Neuronal stem cell (in vitro differentiated cells): ENCODE measurements around the gene ZNF792.

Experiments
- DNase-seq: peaks from one replicate; pipeline ENCODE4 v3.0.0-alpha.2; 2013; ENCODE audit warnings: low spot score
- H2AFZ ChIP-seq: one replicate; pipeline ENCODE4 v1.6.1; 2013; ENCODE audit warnings: mild to moderate bottlenecking, low read length, inconsistent platforms
- H2AK5ac ChIP-seq: 2 replicates; pipeline ENCODE4 v1.6.1; 2013; ENCODE audit warnings: low read depth, mild to moderate bottlenecking, inconsistent platforms, low read length, moderate library complexity, mixed read lengths
- H2BK120ac ChIP-seq: 2 replicates; pipeline ENCODE4 v1.6.1; 2013; ENCODE audit warnings: low read depth, mild to moderate bottlenecking, inconsistent platforms, low read length, moderate library complexity, mixed read lengths
- H2BK12ac ChIP-seq: one replicate; pipeline ENCODE4 v1.6.1; 2013; ENCODE audit warnings: low read length, inconsistent platforms
- H2BK15ac ChIP-seq: 2 replicates; pipeline ENCODE4 v1.6.1; 2013; ENCODE audit warnings: mild to moderate bottlenecking, low read length, inconsistent platforms, mixed read lengths
- H2BK5ac ChIP-seq: one replicate; pipeline ENCODE4 v1.6.1; 2013; ENCODE audit warnings: inconsistent platforms, mild to moderate bottlenecking, low read length, moderate library complexity
- H3K14ac ChIP-seq: one replicate; pipeline ENCODE4 v1.6.1; 2013; ENCODE audit warnings: low read length, inconsistent platforms
- H3K18ac ChIP-seq: 2 replicates; pipeline ENCODE4 v1.6.1; 2013; ENCODE audit warnings: low read length, inconsistent platforms
- H3K23ac ChIP-seq: 2 replicates; pipeline ENCODE4 v1.6.1; 2013; ENCODE audit warnings: low read depth, mild to moderate bottlenecking, mixed read lengths, low read length, inconsistent platforms; ENCODE audit not compliant: poor library complexity
- H3K27ac ChIP-seq: replicated peaks from 3 replicates; pipeline ENCODE4 v1.5.1; 2013; ENCODE audit warnings: low read length, inconsistent platforms
- H3K27me3 ChIP-seq, 3 experiments: 2 replicates each; pipeline ENCODE4 v1.6.1; 2013; ENCODE audit warnings: low read length in 3 of 3, mild to moderate bottlenecking in 2 of 3, inconsistent platforms in 1 of 3, low read depth in 1 of 3, mixed read lengths in 1 of 3, moderate library complexity in 1 of 3; ENCODE audit not compliant: control insufficient read depth in 3 of 3, insufficient read depth in 3 of 3
- H3K36me3 ChIP-seq, 2 donors: replicated peaks in 1 of 2; 2 replicates each; pipeline ENCODE4 v1.6.1; 2013; ENCODE audit warnings: low read length in 2 of 2; ENCODE audit not compliant: control insufficient read depth in 2 of 2, insufficient read depth in 2 of 2
- H3K4ac ChIP-seq: 2 replicates; pipeline ENCODE4 v1.6.1; 2013; ENCODE audit warnings: inconsistent platforms, mild to moderate bottlenecking, low read length, moderate library complexity
- H3K4me1 ChIP-seq, 2 donors: 1 replicate in 1 of 2; 2 replicates in 1 of 2; pipeline ENCODE4 v1.6.1; 2013; ENCODE audit warnings: low read length in 2 of 2, low read depth in 1 of 2; ENCODE audit not compliant: control insufficient read depth in 2 of 2, insufficient read depth in 1 of 2
- H3K4me2 ChIP-seq: one replicate; pipeline ENCODE4 v1.6.1; 2013; ENCODE audit warnings: mild to moderate bottlenecking, low read length, inconsistent platforms; ENCODE audit not compliant: insufficient read depth, poor library complexity, severe bottlenecking
- H3K4me3 ChIP-seq, 2 donors: 2 replicates each; pipeline ENCODE4 v1.5.1; 2013; ENCODE audit warnings: low read length in 2 of 2, mild to moderate bottlenecking in 2 of 2, inconsistent platforms in 1 of 2, moderate library complexity in 1 of 2
- H3K79me1 ChIP-seq: one replicate; pipeline ENCODE4 v1.6.1; 2013; ENCODE audit warnings: low read depth, mild to moderate bottlenecking, inconsistent platforms, low read length, moderate library complexity
- H3K9ac ChIP-seq: one replicate; pipeline ENCODE4 v1.6.1; 2013; ENCODE audit warnings: mild to moderate bottlenecking, low read depth, low read length, inconsistent platforms; ENCODE audit not compliant: poor library complexity
- H3K9me3 ChIP-seq, 2 donors: replicated peaks in 1 of 2; 2 replicates each; pipeline versions ENCODE3 to v1.6.1; 2013; ENCODE audit warnings: low read length in 2 of 2, mild to moderate bottlenecking in 2 of 2, inconsistent platforms in 1 of 2, low read depth in 1 of 2, mixed read lengths in 1 of 2, moderate library complexity in 1 of 2; ENCODE audit not compliant: control insufficient read depth in 2 of 2, insufficient read depth in 1 of 2
- H4K8ac ChIP-seq: one replicate; pipeline ENCODE4 v1.6.1; 2013; ENCODE audit warnings: low read depth, mild to moderate bottlenecking, inconsistent platforms, low read length, moderate library complexity
- H4K91ac ChIP-seq: one replicate; pipeline ENCODE4 v1.6.1; 2013; ENCODE audit warnings: low read length, low read depth, mild to moderate bottlenecking, inconsistent platforms; ENCODE audit not compliant: poor library complexity
- WGBS, 2 donors: extraction: QIAGEN DNeasy Blood & Tissue Kit; methylation state at CpG; one replicate each; pipeline ENCODE4 v1.1.7; 2013; ENCODE audit warnings: missing lambda C conversion rate in 2 of 2, mixed read lengths in 1 of 2; ENCODE audit not compliant: insufficient read length in 2 of 2, insufficient replicate concordance in 1 of 2; ENCODE audit errors: extremely low coverage in 2 of 2; 5-methylcytosine and 5-hydroxymethylcytosine counted together

Gene ZNF792

GRCh38 chr19:34938886-34939285 lies 25.1 kb downstream of the ZNF792 start:
- H3K4me2 ChIP-seq: no peak overlapping the region
- no peak overlapping the region for H3K14ac ChIP-seq
- no peaks in the 10 kb centered on the region for H3K27me3 ChIP-seq
- WGBS, 2 donors: no CpG with 5 or more reads among the region's 10 CpGs
- H3K4me1 ChIP-seq: no peaks in the 10 kb centered on the region
- peak overlapping the region; percentile 75 for H2BK5ac ChIP-seq
- H3K9ac ChIP-seq: no peak overlapping the region
- no peak overlapping the region for H3K23ac ChIP-seq
- no peak overlapping the region for H2AFZ ChIP-seq
- H2BK120ac ChIP-seq: no peak overlapping the region
- H3K18ac ChIP-seq: no peak overlapping the region
- no peak overlapping the region for H2AK5ac ChIP-seq
- H2BK15ac ChIP-seq: no peak overlapping the region
- H3K9me3 ChIP-seq: peaks cover 13 to 32% of the 10 kb centered on the region in 2 donors
- DNase-seq: no peak
- peaks cover 22 to 44% of the 10 kb centered on the region in 2 donors for H3K36me3 ChIP-seq
- H3K79me1 ChIP-seq: no peaks in the 10 kb centered on the region
- H3K4ac ChIP-seq: no peak overlapping the region
- H4K8ac ChIP-seq: no peak overlapping the region
- no peak overlapping the region for H3K4me3 ChIP-seq
- no peak overlapping the region for H4K91ac ChIP-seq
- H3K27ac ChIP-seq: no peak overlapping the region
- no peak overlapping the region for H2BK12ac ChIP-seq

- Histone ChIP-seq H3K79me1 (no peaks in the 10 kb centered on the region), H3K9ac (no peak overlapping the region), H2BK120ac (no peak overlapping the region), H2BK12ac (no peak overlapping the region), H4K8ac (no peak overlapping the region), H3K23ac (no peak overlapping the region), H2BK15ac (no peak overlapping the region), H2BK5ac (no peak overlapping the region), H3K27me3 (no peaks in the 10 kb centered on the region), H3K14ac (no peak overlapping the region), H2AFZ (no peak overlapping the region), H3K9me3 (peaks cover 3 to 9% of the 10 kb centered on the region in 2 donors), H3K36me3 (peaks cover 21 to 44% of the 10 kb centered on the region in 2 donors), H3K4me1 (no peaks in the 10 kb centered on the region), H4K91ac (no peak overlapping the region), H3K4me3 (no peak overlapping the region), H2AK5ac (no peak overlapping the region), H3K4me2 (no peak overlapping the region), H3K18ac (no peak overlapping the region), H3K27ac (no peak overlapping the region), H3K4ac (no peak overlapping the region)
- no peak for DNase-seq
- no CpG with 5 or more reads among the region's 4 CpGs for WGBS, 2 donors
These were observed 27.8 kb downstream of the ZNF792 start for GRCh38 chr19:34936184-34936583.

DNA sequence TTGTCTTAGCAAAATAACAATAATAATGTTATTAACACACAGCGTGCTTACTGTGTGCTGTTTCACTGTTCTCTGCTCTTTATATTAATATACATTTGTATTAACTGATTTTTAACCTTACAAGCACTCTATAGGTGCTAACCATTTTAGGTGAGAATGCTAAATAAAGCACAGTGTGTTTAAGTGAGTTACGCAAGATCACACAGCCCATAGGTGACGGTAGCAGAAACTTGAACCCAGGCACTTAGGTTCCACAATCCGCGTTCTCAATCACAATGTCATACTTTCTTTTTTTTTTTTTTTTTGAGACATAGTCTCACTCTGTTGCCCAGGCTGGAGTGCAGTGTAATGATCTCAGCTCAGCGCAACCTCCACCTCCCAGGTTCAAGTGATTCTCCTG lies 31.5 kb downstream of the ZNF792 start:
- H2BK15ac ChIP-seq: no peak overlapping the region
- no peak overlapping the region for H4K8ac ChIP-seq
- no peaks in the 10 kb centered on the region for H3K79me1 ChIP-seq
- peaks cover 0 to 4% of the 10 kb centered on the region in 2 donors for H3K9me3 ChIP-seq
- no peak overlapping the region for H2AFZ ChIP-seq
- H3K4me2 ChIP-seq: no peak overlapping the region
- peaks cover 15 to 49% of the 10 kb centered on the region in 2 donors for H3K36me3 ChIP-seq
- H2AK5ac ChIP-seq: no peak overlapping the region
- no peak overlapping the region for H3K4ac ChIP-seq
- no peaks in the 10 kb centered on the region for H3K27me3 ChIP-seq
- H3K14ac ChIP-seq: no peak overlapping the region
- no CpG with 5 or more reads among the region's 6 CpGs for WGBS, 2 donors
- H3K18ac ChIP-seq: no peak overlapping the region
- no peak overlapping the region for H3K27ac ChIP-seq
- H3K4me1 ChIP-seq: no peaks in the 10 kb centered on the region
- no peak for DNase-seq
- no peak overlapping the region for H2BK12ac ChIP-seq
- H3K9ac ChIP-seq: no peak overlapping the region
- no peak overlapping the region for H4K91ac ChIP-seq
- H3K4me3 ChIP-seq: no peak overlapping the region
- H2BK120ac ChIP-seq: no peak overlapping the region
- no peak overlapping the region for H3K23ac ChIP-seq
- no peak overlapping the region for H2BK5ac ChIP-seq

DNA sequence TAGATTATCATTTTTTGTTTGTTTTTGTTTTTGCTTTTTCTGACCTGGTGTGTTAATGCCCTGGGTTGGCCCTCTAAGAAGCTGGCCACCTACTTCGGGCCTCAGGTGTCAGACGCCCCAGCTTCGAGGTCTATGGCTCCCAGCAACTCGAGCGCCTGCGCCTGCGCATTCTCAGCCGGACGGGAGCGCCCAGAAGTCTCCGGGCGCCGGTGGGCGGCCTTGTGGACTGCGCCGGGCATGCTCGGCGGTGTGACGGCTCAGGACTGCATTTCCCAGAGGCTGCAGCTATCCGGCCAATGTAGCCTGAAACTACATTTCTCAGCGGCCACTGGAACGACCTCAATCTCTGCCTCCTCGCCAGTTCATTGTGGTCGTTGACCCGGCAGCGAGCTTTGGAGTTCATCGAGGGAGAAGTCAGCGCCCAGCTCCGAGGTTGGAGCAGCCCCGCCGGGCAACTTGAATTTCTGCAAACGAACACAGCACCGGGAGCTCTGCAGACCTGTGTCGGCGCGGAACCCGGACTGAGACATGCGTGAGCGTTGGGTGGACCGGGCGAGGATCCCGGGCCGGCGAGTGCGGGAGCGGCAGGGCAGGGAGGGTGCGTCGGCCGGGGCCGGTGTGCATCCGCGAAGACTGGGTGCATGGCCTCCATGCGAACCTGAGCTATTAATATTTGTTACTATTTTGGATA lies 37.2 kb downstream of the ZNF792 start, which contains the start of gene ZNF30:
TSS of gene ZNF30 (plus strand) at position 219 of the 691 bp plus-strand sequence. CDS start 3,045 bp downstream, outside the sequence.
- H3K36me3 ChIP-seq: peaks cover 2 to 13% of the 10 kb centered on the region in 2 donors
- no peak within 1 kb of the TSS for H3K4ac ChIP-seq
- H2BK120ac ChIP-seq: no peak within 1 kb of the TSS
- H3K14ac ChIP-seq: no peak within 1 kb of the TSS
- H2AK5ac ChIP-seq: no peak within 1 kb of the TSS
- peak within 1 kb of the TSS; percentile 55 for H3K4me2 ChIP-seq
- H4K91ac ChIP-seq: no peak within 1 kb of the TSS
- DNase-seq: peak; percentile 79
- peak within 1 kb of the TSS; percentile 95 for H3K18ac ChIP-seq
- H2BK12ac ChIP-seq: no peak within 1 kb of the TSS
- peaks cover 2% of the 10 kb centered on the region for H3K79me1 ChIP-seq
- H3K27ac ChIP-seq: peak within 1 kb of the TSS; percentile 83
- peak within 1 kb of the TSS; percentile 68 for H3K23ac ChIP-seq
- H3K4me1 ChIP-seq: no peaks in the 10 kb centered on the region
- H4K8ac ChIP-seq: no peak within 1 kb of the TSS
- peak within 1 kb of the TSS; percentile 70 for H3K9ac ChIP-seq
- H3K9me3 ChIP-seq: peaks cover 3% of the 10 kb centered on the region in 2 donors
- WGBS, 2 donors: no CpG with 5 or more reads among the region's 53 CpGs
- H2BK15ac ChIP-seq: no peak within 1 kb of the TSS
- H3K27me3 ChIP-seq: no peaks in the 10 kb centered on the region
- H3K4me3 ChIP-seq: peak within 1 kb of the TSS; percentile 60 to 92
- H2AFZ ChIP-seq: peak within 1 kb of the TSS; percentile 98
- H2BK5ac ChIP-seq: no peak within 1 kb of the TSS
